GM23248 (cell line): ENCODE results near the gene OR14C36.

Experiments used
- EZH2 ChIP-seq: fragments of 200-600 bp; sonication (generic); IDR thresholded peaks from 2 replicates; pipeline ENCODE4 v1.6.1; 2018; ENCODE audit warnings: antibody characterized with exemption, mild to moderate bottlenecking; ENCODE audit not compliant: insufficient read depth, poor library complexity, severe bottlenecking
- EZH2phosphoT487 ChIP-seq: fragments of 200-600 bp; sonication (generic); IDR thresholded peaks from 2 replicates; pipeline ENCODE4 v1.6.1; 2018; ENCODE audit warnings: antibody characterized with exemption, moderate library complexity, mild to moderate bottlenecking, low read depth; ENCODE audit not compliant: insufficient read depth

DNA sequence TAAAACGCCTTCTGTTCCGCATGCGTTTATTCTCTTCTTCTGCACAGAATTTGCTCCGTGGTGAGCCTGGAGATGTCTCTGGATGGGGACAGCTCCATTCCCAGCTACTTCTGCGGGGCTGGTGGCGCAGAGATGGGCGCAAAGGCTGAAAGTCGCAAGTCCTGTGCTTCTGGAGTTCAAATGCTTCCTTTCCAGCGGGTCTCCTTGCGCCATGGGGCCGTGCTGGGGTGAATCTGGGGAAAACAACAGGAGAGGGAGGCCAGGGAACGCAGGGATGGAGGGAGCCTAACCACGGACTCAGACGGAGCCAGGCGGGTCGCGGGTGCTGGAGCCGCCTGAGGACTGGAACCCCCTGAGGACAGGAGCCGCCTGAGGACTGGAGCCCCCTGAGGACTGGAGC, 42.5 kb upstream of the OR14C36 start:
- TF ChIP-seq EZH2, result no peak
- no peak for TF ChIP-seq EZH2phosphoT487
